ENCODE results near the gene TECTB.

DNA sequence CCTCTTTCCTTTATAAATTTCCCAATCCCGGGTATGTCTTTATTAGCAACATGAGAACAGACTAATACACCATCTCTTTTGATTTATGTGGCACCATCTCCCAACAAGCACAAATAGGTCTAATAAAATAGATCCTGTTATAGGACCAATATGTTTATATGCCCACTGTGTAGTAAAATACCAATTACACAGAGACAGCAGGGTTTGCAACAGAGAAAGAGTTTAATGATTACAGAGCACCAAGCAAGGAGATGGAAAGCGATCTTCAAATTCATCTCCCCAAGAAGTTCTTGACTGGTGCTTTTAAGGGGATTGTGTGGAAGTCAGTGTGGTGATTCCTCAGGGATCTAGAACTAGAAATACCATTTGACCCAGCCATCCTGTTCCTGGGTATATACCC lies 33.5 kb upstream of the TECTB start:
- no peak for TF ChIP-seq EZH2phosphoT487 (IDR thresholded peaks at IDR 0.05; ENCODE audit: borderline replicate concordance, low read length)
- TF ChIP-seq, protein P1, sequence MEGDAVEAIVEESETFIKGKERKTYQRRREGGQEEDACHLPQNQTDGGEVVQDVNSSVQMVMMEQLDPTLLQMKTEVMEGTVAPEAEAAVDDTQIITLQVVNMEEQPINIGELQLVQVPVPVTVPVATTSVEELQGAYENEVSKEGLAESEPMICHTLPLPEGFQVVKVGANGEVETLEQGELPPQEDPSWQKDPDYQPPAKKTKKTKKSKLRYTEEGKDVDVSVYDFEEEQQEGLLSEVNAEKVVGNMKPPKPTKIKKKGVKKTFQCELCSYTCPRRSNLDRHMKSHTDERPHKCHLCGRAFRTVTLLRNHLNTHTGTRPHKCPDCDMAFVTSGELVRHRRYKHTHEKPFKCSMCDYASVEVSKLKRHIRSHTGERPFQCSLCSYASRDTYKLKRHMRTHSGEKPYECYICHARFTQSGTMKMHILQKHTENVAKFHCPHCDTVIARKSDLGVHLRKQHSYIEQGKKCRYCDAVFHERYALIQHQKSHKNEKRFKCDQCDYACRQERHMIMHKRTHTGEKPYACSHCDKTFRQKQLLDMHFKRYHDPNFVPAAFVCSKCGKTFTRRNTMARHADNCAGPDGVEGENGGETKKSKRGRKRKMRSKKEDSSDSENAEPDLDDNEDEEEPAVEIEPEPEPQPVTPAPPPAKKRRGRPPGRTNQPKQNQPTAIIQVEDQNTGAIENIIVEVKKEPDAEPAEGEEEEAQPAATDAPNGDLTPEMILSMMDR (IDR thresholded peaks at IDR 0.05; ENCODE audit: low read depth, low read length, poor library complexity, severe bottlenecking), result no peak
